Smooth muscle cell (in vitro differentiated cells): Measurements from ENCODE around the gene MORN1. TPM values are rescaled to one million over a fixed set of nuclear protein-coding genes. Genes with fewer than 3 reads are reported as not detected.

Experiments
- DNase-seq: peaks from one replicate; lab custom pipeline; 2025; ENCODE audit not compliant: unreplicated experiment; lab: John Stamatoyannopoulos, UW
- H2AFZ ChIP-seq: fragments of 200-600 bp; sonication (generic); 2 replicates; pipeline ENCODE4 v1.6.0; 2016; ENCODE audit warnings: antibody characterized with exemption, low read depth, mild to moderate bottlenecking
- H3F3A ChIP-seq: fragments of 200-600 bp; sonication (generic); 2 replicates; pipeline ENCODE4 v1.6.0; 2017; ENCODE audit warnings: antibody characterized with exemption, low read depth
- H3K27ac ChIP-seq: fragments of 200-600 bp; sonication (generic); 2 replicates; pipeline ENCODE4 v1.5.1; 2016; ENCODE audit warnings: low read depth, mild to moderate bottlenecking
- H3K27me3 ChIP-seq: fragments of 200-600 bp; sonication (generic); 2 replicates; pipeline ENCODE4 v1.6.1; 2016; ENCODE audit warnings: low read depth, mild to moderate bottlenecking
- H3K36me3 ChIP-seq: fragments of 200-600 bp; sonication (generic); 2 replicates; pipeline ENCODE4 v1.5.1; 2016; ENCODE audit warnings: low read depth
- H3K4me1 ChIP-seq: fragments of 200-600 bp; sonication (generic); 2 replicates; pipeline ENCODE4 v1.5.1; 2016; ENCODE audit warnings: low read depth
- H3K4me2 ChIP-seq: fragments of 200-600 bp; sonication (generic); 2 replicates; pipeline ENCODE4 v1.6.0; 2016; ENCODE audit warnings: mild to moderate bottlenecking
- H3K4me3 ChIP-seq: fragments of 200-600 bp; sonication (generic); 2 replicates; pipeline ENCODE4 v1.5.1; 2016; ENCODE audit warnings: mild to moderate bottlenecking
- H3K79me2 ChIP-seq: fragments of 200-600 bp; sonication (generic); 2 replicates; pipeline ENCODE4 v1.6.0; 2016; ENCODE audit warnings: low read depth, mild to moderate bottlenecking
- H3K9ac ChIP-seq: fragments of 200-600 bp; sonication (generic); 2 replicates; pipeline ENCODE4 v1.6.0; 2016; ENCODE audit warnings: low read depth
- H3K9me3 ChIP-seq: fragments of 200-600 bp; sonication (generic); replicated peaks from 2 replicates; pipeline ENCODE4 v1.5.1; 2016; ENCODE audit warnings: low read depth
- H4K20me1 ChIP-seq: fragments of 200-600 bp; sonication (generic); 2 replicates; pipeline ENCODE4 v1.6.0; 2016; ENCODE audit warnings: low read depth
- WGBS: methylation state at CpG from one replicate; pipeline ENCODE4 v1.1.7; 2016; ENCODE audit warnings: low lambda C conversion rate; 5-methylcytosine and 5-hydroxymethylcytosine counted together
- polyA plus RNA-seq: library from polyadenylated mRNA; unstranded; fragments of >200 nt; fragmentation: Nextera tagmentation; extraction: Ambion mirVana; gene quantifications from 2 replicates; pipeline ENCODE4 v1.2.1, GENCODE V29; 2016
- total RNA-seq: library from RNA; depleted of rRNA; stranded (reverse); fragments of >200 nt; gene quantifications from 2 replicates; pipeline ENCODE4 v1.2.3, GENCODE V29; 2014
- TF ChIP-seq, protein P1 (sequence below): fragments of 200-600 bp; sonication (generic); IDR thresholded peaks from 2 replicates; pipeline ENCODE4 v1.5.1; 2017; ENCODE audit warnings: borderline replicate concordance, mild to moderate bottlenecking, antibody characterized with exemption; ENCODE audit not compliant: insufficient read depth, poor library complexity, severe bottlenecking

Gene MORN1
- total and polyA plus RNA-seq, 2 experiments from 2014 or later = 4.9 to 6.2 TPM

DNA sequence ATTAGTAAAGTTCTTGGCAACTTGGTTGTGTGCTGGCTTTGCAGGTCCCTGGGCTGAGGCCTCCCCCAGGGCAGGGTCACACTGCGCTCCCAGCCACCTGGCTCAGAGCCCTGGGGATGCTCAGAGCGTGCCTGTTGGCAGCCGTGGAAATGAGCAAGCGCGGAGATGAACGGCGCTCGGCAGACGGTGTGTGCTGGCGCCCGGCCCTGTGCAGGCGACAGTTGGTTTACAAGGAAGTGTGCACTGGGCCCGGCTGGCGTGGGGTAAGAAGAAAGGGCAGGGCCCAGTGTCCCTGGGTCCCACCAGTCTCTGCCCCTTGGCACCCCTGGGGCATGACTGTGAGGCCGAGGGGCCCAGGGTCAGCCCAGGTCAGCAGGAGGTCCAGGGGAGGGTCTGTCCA, 46.7 kb upstream of the MORN1 start:
- Histone ChIP-seq H3K4me3 (no peak overlapping the region), H3K4me2 (no peak overlapping the region), H3K79me2 (no peaks in the 10 kb centered on the region), H3F3A (no peaks in the 10 kb centered on the region), H3K36me3 (no peaks in the 10 kb centered on the region), H3K9ac (no peak overlapping the region), H3K27ac (no peak overlapping the region), H2AFZ (no peak overlapping the region), H4K20me1 (no peaks in the 10 kb centered on the region), H3K9me3 (no peaks in the 10 kb centered on the region), H3K4me1 (peaks cover 1% of the 10 kb centered on the region), H3K27me3 (peaks cover 33% of the 10 kb centered on the region)
- no peak for DNase-seq
- TF ChIP-seq, protein P1, sequence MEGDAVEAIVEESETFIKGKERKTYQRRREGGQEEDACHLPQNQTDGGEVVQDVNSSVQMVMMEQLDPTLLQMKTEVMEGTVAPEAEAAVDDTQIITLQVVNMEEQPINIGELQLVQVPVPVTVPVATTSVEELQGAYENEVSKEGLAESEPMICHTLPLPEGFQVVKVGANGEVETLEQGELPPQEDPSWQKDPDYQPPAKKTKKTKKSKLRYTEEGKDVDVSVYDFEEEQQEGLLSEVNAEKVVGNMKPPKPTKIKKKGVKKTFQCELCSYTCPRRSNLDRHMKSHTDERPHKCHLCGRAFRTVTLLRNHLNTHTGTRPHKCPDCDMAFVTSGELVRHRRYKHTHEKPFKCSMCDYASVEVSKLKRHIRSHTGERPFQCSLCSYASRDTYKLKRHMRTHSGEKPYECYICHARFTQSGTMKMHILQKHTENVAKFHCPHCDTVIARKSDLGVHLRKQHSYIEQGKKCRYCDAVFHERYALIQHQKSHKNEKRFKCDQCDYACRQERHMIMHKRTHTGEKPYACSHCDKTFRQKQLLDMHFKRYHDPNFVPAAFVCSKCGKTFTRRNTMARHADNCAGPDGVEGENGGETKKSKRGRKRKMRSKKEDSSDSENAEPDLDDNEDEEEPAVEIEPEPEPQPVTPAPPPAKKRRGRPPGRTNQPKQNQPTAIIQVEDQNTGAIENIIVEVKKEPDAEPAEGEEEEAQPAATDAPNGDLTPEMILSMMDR = no peak
- WGBS = 91% methylated on average over 15 of the region's 15 CpGs

DNA sequence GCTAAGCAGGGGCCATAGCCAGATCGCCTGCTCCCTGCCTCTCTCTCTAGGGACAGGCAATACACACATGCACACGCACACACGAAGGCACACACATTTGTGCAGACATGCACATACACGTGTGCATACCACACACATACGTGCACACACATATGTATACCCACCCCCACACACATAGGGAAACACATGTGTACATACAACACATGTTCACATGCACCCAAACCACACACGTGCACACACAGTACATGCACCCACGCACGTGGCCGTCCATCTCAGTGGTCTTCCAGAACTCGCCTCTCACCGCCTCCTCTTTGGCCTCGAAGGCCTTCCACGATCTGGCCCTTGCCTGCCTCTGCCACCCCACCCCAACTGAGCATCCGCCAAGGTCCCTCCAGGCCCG, 46.3 kb upstream of the MORN1 start:
- H3K9me3 ChIP-seq = no peaks in the 10 kb centered on the region
- H3K4me2 ChIP-seq = no peak overlapping the region
- DNase-seq = no peak
- H2AFZ ChIP-seq = no peak overlapping the region
- no peaks in the 10 kb centered on the region for H3F3A ChIP-seq
- no peak overlapping the region for H3K4me3 ChIP-seq
- no peak overlapping the region for H3K27ac ChIP-seq
- H3K79me2 ChIP-seq = no peaks in the 10 kb centered on the region
- no peaks in the 10 kb centered on the region for H4K20me1 ChIP-seq
- TF ChIP-seq, protein P1 = no peak
- H3K36me3 ChIP-seq = no peaks in the 10 kb centered on the region
- peaks cover 29% of the 10 kb centered on the region for H3K27me3 ChIP-seq
- H3K9ac ChIP-seq = no peak overlapping the region
- no peaks in the 10 kb centered on the region for H3K4me1 ChIP-seq
- 85% methylated on average over 14 of the region's 15 CpGs for WGBS

DNA sequence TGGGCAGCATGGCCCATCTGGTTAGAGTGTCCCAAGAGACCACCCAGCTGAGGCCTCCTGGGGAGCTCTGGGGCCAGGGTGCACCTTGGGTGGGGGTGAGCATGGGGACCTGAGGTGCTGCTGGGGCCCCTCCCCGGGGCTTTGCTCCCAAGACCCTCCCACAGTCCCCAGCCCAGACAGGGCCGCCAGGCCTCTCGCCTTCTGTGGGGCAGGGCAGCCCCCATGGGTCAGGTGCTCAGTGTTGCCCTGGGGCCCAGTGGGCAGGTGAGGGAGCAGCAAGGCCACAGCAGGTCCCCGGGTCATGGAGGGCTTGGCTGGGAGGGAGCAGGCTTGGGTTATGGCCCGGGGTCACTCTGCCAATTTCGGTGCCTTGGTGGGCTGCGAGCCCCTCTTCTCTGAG, 45.5 kb upstream of the MORN1 start:
- no peak for DNase-seq
- Histone ChIP-seq H3F3A (no peaks in the 10 kb centered on the region), H2AFZ (no peak overlapping the region), H3K4me2 (no peak overlapping the region), H3K27ac (no peak overlapping the region), H3K79me2 (no peaks in the 10 kb centered on the region), H3K27me3 (peaks cover 22% of the 10 kb centered on the region), H3K4me1 (no peaks in the 10 kb centered on the region), H3K4me3 (no peak overlapping the region), H4K20me1 (no peaks in the 10 kb centered on the region), H3K36me3 (no peaks in the 10 kb centered on the region), H3K9ac (no peak overlapping the region), H3K9me3 (no peaks in the 10 kb centered on the region)
- WGBS = 82% methylated on average over 7 of the region's 7 CpGs
- TF ChIP-seq, protein P1 = no peak

DNA sequence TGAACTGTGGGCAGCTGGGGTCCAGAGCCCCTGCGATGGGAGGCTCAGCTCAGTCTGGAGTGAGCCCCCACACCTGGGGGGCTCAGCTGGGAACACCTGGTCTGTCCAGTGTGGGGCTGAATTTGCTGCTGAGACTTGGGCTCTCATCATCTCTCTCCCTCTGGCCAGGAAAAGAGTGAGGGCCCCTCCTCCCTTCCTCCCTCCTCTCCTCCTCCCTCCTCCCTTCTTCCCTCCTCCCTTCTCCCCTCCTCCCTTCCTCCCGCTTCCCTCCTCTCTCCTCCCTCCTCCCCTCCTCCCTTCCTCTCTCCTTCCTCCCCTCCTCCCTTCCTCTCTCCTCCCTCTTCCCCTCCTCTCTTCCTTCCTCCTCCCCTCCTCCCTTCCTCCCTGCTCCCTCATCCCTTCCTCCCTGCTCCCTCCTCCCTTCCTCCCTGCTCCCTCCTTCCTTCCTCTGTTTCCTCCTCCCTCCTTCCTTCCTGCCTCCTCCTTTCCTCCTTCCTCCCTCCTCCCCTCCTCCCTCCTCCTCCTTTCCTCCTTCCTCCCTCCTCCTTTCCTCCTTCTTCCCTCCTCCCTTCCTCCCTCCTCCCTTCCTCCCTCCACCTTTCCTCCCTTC, 44.5 kb upstream of the MORN1 start:
- Histone ChIP-seq H3K27ac (no peak overlapping the region), H2AFZ (no peak overlapping the region), H3K36me3 (no peaks in the 10 kb centered on the region), H3K9me3 (no peaks in the 10 kb centered on the region), H3K9ac (no peak overlapping the region), H3F3A (no peaks in the 10 kb centered on the region), H3K4me1 (no peaks in the 10 kb centered on the region), H3K4me2 (no peak overlapping the region), H3K79me2 (no peaks in the 10 kb centered on the region), H3K4me3 (no peak overlapping the region), H3K27me3 (peaks cover 15% of the 10 kb centered on the region), H4K20me1 (no peaks in the 10 kb centered on the region)
- TF ChIP-seq, protein P1 = no peak
- WGBS = 89% methylated on average over 1 of the region's 2 CpGs
- no peak for DNase-seq
